NCI-H1417 treated with DMSO at 0.1 percent for 48 hours (cell line): ENCODE results near the gene MEF2D.

ENCODE experiments used
- DNase-seq: peaks from one replicate; lab custom pipeline; 2025; lab: John Stamatoyannopoulos, UW

The MEF2D gene

DNA sequence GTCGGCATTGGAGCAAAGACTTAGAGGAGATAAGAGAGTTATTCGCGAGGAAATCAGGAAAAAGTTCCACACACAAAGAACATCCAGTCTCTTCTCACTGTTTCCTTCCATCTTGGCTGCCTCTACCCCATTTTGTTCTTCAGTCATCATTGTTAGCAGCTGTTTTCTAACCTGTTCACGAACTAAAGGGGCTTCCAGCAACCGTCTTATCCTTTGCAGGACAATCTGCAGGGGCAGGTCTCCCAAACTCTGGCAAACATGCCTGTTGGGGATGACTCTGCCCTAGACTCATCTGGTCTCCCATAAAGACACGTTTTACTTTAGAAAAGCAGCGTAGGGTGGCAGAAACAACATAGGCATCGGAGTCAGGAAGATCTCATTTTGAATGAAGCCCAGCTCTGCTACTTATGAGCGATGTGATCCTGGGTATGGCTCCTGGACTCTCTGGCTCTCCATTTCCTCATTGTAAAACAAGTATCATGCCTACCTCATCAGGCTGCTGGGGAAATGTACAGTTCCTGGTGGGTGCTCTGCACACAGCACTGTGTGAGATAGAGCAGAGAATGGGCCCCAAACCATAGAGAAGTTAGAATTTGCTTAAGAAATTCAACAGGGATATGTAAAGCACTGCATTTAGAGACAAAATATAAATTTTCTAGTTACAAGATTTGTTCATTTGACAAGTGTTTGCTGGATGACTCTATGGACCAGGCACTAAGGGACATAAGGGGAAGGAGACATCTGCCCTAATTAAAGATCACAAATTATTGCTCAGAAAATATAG, 59.7 kb downstream of the MEF2D start:
- no peak for DNase-seq

- no peak for DNase-seq
These were observed 60.8 kb downstream of the MEF2D start for GRCh38 chr1:156439777-156440183.

- DNase-seq: no peak
These were observed 61.4 kb downstream of the MEF2D start for GRCh38 chr1:156439036-156439776.

GRCh38 chr1:156438278-156438987, 62.1 kb downstream of the MEF2D start:
- DNase-seq: no peak

GRCh38 chr1:156437037-156437867, 63.3 kb downstream of the MEF2D start:
- no peak for DNase-seq

- DNase-seq: no peak
These were observed 64.2 kb downstream of the MEF2D start for GRCh38 chr1:156436141-156437036.

- DNase-seq: no peak
These were observed 64.9 kb downstream of the MEF2D start for GRCh38 chr1:156435545-156436140.

DNA sequence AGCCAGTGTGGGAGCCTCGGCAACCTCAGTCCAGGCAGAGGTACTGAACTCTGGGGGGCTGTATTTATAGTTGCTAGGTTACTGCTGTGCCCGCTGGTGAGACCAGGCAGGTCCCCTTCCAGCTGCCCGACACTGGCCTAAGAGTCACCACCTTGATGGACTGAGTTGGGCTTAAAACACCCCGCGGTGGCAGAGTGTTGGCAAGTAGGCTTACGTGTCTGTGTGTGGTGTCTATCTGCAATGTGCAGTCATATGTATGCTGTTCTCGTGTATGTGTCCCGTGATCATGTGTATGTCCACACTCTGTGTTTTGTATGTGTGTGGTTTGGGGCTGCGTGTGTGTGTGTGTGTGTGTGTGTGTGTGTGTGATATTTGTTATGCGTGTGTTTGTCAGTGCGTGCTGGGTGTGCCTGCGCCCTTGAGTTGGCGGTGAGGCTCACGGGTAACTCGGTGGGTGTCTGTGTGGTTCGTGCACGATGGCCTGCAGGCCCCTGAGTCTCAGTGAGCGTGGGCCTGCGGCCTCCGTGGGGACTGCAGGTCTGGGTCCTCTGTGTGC, 65.5 kb downstream of the MEF2D start:
- DNase-seq: no peak

- DNase-seq: no peak
These were observed 67.0 kb downstream of the MEF2D start for GRCh38 chr1:156433602-156434001.

DNA sequence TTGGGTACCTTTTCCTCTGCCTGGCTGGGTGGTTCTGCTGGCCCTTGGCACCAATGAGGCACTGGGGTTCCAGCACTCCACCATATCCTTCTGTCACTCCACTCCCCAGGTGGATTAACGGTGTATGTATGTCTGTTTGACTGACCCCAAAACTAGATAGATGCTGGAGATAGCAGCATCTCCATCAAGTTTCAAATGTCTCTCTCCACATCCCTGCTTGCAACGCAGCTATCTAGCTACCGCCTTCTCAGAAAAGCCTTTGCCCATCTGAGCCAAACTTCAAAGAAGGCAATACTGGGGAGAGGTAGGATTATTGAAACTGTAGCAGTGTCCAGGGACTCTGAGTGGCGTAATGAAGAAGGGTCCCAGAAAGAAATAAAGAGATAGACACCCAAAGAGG, 67.5 kb downstream of the MEF2D start:
- DNase-seq: no peak

DNA sequence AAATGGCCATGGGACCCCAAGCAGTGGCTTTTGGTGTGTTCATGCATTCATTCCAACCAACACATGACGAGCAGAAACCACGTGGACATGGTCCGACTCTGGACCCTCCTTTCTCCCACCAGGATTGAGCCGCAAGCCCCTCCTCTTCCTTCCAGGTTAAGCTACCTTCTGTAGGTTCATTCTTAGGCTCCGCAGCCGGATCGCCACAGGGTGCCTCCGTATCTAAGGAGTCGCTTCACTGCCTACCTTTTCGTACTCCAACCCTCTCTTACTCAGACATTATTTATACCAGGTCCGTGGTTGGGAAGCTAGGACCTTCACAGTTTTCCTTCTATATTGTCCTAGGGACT, 67.9 kb downstream of the MEF2D start:
- no peak for DNase-seq

- DNase-seq: no peak
These were observed 68.6 kb downstream of the MEF2D start for GRCh38 chr1:156431769-156432668.

GRCh38 chr1:156431366-156431765, 69.2 kb downstream of the MEF2D start:
- DNase-seq: no peak

DNA sequence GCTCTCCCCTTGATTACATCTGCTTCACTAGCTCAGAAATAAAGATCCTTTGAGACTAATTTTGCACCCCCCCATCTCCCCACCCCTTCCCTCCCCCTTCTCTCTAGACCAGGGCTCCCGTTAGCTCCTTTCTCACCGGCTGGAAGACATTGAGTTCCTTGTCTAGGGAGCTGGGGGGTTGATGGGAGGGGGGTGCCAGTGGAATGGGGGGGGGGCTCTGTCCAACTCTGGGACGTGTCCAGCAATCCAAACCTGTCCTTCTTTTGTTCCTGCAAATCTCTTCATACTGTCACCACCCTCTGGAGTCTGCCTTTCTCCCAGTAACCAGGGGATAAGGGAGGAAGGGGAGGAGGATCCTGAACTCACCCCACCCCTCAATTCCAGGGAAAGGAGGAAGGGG, 69.7 kb downstream of the MEF2D start:
- no peak for DNase-seq

GRCh38 chr1:156430303-156430702, 70.3 kb downstream of the MEF2D start:
- DNase-seq: no peak

DNA sequence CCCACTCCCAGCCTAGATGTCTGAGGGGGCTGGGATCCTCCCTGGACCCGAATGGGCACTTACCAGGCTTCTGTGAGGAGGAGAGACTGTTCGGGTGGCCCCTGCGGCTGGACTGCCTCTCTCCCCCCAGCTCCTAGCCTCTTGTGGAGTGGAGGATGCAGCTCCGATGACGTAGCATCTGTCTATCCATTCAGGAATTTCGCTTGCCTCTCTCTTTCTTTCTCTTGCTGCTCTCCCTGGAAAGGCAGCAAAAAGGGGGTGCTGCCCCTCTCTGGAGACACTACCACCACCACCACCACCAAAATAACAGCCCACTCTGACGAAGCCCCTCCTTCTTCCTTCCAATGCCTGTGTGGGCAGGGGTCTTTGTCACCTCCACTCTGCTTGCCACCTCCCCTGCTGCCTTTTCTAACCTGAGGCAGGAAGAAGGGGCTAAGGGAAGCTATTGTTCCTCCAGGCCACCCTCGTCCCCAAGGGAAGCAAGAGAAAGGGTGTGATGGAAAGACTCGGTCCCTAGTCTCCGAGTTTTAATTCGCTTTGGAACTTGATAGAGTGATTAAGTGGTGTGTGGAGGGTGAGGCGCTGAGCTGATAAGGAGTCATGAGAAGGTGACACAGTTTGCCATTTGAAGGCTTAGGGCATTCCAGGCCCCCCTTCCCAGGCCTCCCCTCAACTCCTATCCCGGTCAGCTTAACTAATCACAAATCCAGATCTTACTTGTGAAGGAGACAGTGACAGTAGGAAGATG, 71.1 kb downstream of the MEF2D start:
- no peak for DNase-seq

- no peak for DNase-seq
These were observed 71.8 kb downstream of the MEF2D start for GRCh38 chr1:156428746-156429288.

DNA sequence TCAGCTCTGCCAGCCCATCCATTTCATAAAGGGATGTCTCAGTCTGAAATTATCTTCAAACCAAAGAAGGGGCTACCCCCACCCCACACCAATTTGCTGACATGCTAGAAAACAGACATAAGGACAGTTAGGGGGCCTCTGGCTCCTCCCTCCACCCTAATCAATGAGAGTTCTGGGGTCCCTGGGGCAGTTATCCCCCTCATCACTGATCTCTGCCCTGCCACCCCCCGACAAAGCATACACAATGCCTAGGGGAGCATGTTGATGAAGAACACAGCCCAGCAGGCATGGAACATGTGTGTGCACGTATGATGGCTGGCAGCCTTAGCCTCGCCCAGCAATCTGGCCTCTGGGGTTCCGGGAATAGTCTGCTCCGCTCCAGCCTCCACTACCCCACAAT, 72.6 kb downstream of the MEF2D start:
- DNase-seq: no peak
